Subcutaneous adipose tissue (tissue), 4 donors: ENCODE data around the gene TPST1. TPM values are rescaled to one million over a fixed set of nuclear protein-coding genes. Genes with fewer than 3 reads are reported as not detected.

ENCODE experiments used
- total RNA-seq, 4 donors: library from RNA; depleted of rRNA; stranded (reverse); fragments of >200 nt; gene quantifications; one replicate each; pipeline ENCODE4 v1.1.0, GENCODE V29; 2016
- TF ChIP-seq, protein P1 (sequence below): fragments of 450-650 bp; IDR thresholded peaks from one replicate; pipeline ENCODE4 v1.5.1; 2016; ENCODE audit warnings: low read depth, mild to moderate bottlenecking, control low read depth, antibody characterized with exemption, moderate library complexity

The TPST1 gene
- total RNA-seq, 4 donors from 2014 or later: 20.7 to 41.3 (median 22.6) TPM

DNA sequence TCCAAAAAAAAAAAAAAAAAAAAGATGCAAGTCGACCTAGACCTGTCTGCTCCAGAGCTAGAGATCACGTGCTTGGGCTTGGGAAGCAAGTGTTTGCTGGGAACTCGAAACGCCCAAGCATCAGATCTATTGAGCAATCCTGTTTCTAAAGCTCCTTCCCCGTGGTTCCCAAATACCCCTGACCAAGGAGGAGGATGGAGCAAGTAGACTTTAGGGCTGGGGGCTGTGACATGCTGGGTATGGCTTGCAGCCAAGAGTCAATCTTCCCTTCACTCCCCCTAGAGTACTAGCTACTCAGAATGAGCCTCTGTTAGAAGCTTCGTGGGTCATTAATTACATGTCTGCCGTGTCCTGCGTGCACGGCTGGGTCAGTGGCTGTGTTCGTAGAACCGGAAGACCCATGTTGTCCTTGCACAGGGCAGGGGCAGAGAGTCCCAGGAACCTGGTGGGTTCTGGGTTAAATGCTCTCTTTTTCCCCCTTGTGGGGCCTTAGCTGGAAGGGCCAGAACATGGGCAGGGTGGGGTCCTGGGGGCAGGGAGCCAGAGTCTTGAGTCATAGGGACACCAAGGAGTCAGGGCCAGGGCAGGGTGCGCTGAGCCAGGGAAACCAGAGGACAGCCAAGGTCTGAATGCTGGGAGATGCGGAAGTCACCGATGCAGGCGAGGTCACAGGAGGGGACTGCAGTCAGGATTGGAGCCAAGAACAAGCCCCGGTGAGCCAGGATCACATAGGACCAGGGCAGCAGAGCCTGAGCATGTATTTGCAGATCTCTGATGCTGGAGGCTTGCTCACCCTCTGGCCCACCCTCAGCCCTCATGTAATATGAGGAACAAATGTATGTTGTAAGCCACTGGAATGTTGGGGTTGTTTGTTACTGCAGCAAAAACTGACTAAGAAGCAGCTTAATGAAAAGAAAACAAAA lies 34.6 kb upstream of the TPST1 start:
- TF ChIP-seq, protein P1, sequence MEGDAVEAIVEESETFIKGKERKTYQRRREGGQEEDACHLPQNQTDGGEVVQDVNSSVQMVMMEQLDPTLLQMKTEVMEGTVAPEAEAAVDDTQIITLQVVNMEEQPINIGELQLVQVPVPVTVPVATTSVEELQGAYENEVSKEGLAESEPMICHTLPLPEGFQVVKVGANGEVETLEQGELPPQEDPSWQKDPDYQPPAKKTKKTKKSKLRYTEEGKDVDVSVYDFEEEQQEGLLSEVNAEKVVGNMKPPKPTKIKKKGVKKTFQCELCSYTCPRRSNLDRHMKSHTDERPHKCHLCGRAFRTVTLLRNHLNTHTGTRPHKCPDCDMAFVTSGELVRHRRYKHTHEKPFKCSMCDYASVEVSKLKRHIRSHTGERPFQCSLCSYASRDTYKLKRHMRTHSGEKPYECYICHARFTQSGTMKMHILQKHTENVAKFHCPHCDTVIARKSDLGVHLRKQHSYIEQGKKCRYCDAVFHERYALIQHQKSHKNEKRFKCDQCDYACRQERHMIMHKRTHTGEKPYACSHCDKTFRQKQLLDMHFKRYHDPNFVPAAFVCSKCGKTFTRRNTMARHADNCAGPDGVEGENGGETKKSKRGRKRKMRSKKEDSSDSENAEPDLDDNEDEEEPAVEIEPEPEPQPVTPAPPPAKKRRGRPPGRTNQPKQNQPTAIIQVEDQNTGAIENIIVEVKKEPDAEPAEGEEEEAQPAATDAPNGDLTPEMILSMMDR: no peak

DNA sequence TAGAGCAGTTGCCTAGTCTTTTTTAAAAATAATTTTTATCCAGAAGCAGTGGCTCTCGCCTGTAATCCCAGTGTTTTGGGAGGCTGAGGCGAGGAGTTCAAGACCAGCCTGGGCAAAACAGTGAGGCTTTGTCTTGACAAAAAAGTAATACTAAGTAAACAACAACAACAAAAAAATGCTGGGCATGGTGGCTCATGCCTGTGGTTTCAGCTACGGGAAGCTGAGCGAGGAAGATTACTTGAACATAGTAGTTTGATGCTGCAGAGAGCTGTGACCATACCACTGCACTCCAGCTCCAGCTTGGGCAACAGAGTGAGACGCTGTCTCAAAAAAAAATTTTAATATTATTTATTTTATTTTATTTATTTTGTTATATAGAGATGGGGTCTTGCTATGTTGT lies 31.3 kb upstream of the TPST1 start:
- TF ChIP-seq, protein P1: no peak

DNA sequence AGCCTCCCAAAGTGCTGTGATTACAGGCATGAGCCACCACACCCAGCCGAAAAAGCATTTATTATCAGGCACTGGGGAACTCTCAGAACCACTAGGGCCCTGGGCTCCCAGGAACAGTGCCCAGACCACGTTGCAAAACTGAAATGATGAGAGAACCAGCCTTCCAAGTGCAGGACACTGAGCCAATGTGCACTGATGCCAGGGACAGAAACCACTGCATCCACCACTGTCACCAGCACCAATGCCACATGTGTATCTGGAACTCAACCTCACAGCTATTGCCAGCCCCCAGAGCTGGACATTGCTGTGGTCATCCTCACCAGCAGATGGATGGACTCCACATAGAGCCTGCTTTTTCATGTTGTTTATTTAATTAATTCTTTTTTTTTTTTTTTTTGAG lies 28.2 kb upstream of the TPST1 start:
- TF ChIP-seq, protein P1: no peak

DNA sequence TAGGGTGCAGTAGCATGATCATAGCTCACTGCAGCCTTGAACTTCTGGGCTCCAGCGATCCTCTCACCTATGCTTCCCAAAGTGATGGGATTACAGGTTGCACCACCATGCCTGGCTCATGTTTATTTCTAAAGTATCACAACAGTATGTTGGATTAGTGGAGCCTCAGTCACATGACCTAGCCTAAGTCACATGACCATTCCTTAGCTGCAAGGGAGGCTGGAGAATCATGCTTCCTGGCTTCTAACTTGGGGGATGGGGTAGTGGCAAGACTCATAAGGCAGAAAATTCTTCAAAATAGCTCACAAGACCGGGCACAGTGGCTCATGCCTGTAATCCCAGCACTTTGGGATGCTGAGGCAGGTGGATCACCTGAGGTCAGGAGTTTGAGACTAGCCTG lies 26.9 kb upstream of the TPST1 start:
- TF ChIP-seq, protein P1: no peak

DNA sequence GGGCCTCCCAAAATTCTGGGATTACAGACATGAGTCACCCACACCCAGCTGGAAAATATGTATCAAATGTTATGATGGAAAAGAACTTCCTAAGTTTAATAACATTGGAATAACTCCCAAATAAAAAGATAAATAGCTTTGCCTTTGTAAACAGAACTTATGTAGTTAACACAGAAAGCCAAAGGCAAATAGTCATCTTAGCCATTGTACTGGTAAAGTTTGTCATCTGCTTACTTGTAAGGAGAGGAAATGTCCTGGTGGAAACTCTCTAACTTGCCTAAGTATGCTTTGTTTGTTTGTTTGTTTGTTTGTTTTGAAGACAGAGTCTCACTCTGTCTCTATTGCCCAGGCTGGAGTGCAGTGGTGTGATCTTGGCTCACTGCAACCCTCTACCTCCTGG lies 23.8 kb upstream of the TPST1 start:
- TF ChIP-seq, protein P1: no peak

DNA sequence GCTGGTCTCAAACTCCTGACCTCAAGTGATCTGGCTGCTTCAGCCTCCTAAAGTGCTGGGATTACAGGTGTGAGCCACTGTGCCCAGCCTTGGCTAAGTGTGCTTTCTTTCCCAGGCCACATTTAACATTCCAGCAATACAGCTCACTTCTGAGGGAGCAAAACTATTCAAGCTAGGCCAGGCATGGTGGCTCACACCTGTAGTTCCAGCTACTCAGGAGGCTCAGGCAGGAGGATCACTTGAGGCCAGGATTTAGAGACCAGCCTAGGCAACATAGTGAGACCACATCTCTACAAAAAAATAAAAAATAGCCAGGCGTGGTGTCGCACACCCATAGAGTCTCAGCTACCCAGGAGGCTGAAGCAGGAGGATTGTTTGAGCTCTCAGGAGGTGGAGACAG lies 23.3 kb upstream of the TPST1 start:
- TF ChIP-seq, protein P1: no peak

DNA sequence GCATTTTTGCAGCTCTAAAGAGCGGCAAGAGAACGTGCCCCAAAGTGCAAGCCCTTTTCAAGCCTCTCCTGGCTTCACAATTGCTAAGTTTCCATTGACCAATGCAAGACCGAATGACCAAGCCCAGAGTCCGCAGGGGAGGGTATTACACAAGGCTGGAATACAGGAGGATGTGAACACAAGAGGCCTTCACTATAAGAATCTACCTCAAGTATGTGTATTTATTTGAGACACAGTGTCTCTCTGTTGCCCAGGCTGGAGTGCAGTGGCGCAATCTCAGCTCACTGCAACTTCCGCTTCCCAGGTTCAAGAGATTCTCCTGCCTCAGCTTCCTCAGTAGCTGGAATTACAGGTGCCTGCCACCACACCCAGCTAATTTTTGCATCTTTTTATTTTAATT lies 22.2 kb upstream of the TPST1 start:
- TF ChIP-seq, protein P1: no peak
